ENCODE results near the gene C7. TPM values are rescaled to one million over a fixed set of nuclear protein-coding genes. Genes with fewer than 3 reads are reported as not detected.

C7 gene
- total RNA-seq, 2 donors from 2014 or later: 0.88 to 2.7 TPM

GRCh38 chr5:40991981-40992559 lies 82.8 kb downstream of the C7 start:
- H3K27me3 Mint-ChIP-seq (ENCODE audit: insufficient read depth): no peaks in the 10 kb centered on the region
- Histone ChIP-seq H3K4me3 (ENCODE audit: low read length) (no peak overlapping the region), H3K4me1 (ENCODE audit: control insufficient read depth, insufficient read depth, low read length) (no peaks in the 10 kb centered on the region), H3K27me3 (ENCODE audit: control insufficient read depth, insufficient read depth, low read length, poor library complexity, severe bottlenecking) (no peaks in the 10 kb centered on the region), H3K9me3 (ENCODE audit: control insufficient read depth, low read length) (peaks cover 5% of the 10 kb centered on the region), H3K27ac (ENCODE audit: low read depth, low read length) (no peak overlapping the region), H3K36me3 (ENCODE audit: control insufficient read depth, insufficient read depth, low read length) (no peaks in the 10 kb centered on the region), H3K9ac (ENCODE audit: extremely low read depth, low read length, poor library complexity, severe bottlenecking) (no peak overlapping the region)
- H3K9me3 Mint-ChIP-seq: peaks cover 2% of the 10 kb centered on the region
- H3K4me1 Mint-ChIP-seq: peaks cover under 1% of the 10 kb centered on the region
- TF ChIP-seq CTCF (conservative IDR thresholded peaks at IDR 0.05): no peak
- H3K36me3 Mint-ChIP-seq (ENCODE audit: low read depth): no peaks in the 10 kb centered on the region
- 50 to 69% methylated on average over 2 to 5 of the region's 5 CpGs for WGBS, 2 experiments (ENCODE audit: insufficient coverage in 1 of 2, insufficient read length in 1 of 2)
- no peak overlapping the region for H3K4me3 Mint-ChIP-seq
- H3K27ac Mint-ChIP-seq: no peak overlapping the region
- no peak for DNase-seq

DNA sequence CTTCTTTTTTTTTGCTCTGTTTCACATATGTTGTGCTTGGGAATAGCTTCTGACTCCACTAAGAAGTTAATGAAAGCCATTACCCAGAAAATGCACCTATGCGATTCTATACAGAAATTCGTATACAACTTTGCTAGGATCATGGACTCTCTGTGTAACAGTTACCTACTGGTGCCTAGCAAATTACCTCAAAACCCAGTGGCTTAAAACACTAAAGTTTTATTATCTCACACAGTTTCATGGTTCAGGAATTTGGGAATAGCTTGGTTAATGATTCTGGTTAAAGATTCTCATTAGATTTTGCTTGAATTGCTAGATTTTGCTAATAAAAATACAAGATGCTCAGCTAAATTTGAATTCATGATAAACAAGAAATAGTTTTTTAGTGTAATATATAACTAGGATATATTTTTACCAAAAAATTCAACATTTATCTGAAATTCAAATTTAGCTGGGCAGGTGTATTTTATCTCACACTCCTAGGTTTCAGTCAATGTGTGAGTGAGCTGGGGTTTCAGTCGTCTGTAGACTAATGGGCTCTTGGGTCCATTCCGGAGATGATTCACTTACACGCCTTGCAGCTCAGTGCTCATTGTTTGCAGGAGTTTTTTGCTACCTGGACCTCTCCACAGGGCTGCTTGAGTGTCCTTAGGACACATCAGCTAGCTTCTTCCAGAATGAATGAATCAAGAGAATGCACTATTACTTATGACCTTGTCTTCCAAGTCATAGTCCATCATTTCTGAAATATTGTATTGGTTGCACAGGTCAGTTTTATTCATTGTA lies 86.7 kb downstream of the C7 start:
- no peaks in the 10 kb centered on the region for H3K27me3 Mint-ChIP-seq (ENCODE audit: insufficient read depth)
- Histone ChIP-seq H3K9ac (ENCODE audit: extremely low read depth, low read length, poor library complexity, severe bottlenecking) (no peak overlapping the region), H3K27ac (ENCODE audit: low read depth, low read length) (no peak overlapping the region), H3K4me1 (ENCODE audit: control insufficient read depth, insufficient read depth, low read length) (no peaks in the 10 kb centered on the region), H3K4me3 (ENCODE audit: low read length) (no peak overlapping the region), H3K27me3 (ENCODE audit: control insufficient read depth, insufficient read depth, low read length, poor library complexity, severe bottlenecking) (no peaks in the 10 kb centered on the region), H3K36me3 (ENCODE audit: control insufficient read depth, insufficient read depth, low read length) (no peaks in the 10 kb centered on the region), H3K9me3 (ENCODE audit: control insufficient read depth, low read length) (no peaks in the 10 kb centered on the region)
- TF ChIP-seq CTCF (conservative IDR thresholded peaks at IDR 0.05): no peak
- H3K36me3 Mint-ChIP-seq (ENCODE audit: low read depth): no peaks in the 10 kb centered on the region
- DNase-seq: no peak
- WGBS, 2 experiments (ENCODE audit: insufficient coverage in 1 of 2, insufficient read length in 1 of 2): 87 to 98% methylated on average over 4 to 5 of the region's 5 CpGs
- no peak overlapping the region for H3K4me3 Mint-ChIP-seq
- H3K4me1 Mint-ChIP-seq: no peaks in the 10 kb centered on the region
- H3K27ac Mint-ChIP-seq: no peak overlapping the region
- H3K9me3 Mint-ChIP-seq: peaks cover 2% of the 10 kb centered on the region

DNA sequence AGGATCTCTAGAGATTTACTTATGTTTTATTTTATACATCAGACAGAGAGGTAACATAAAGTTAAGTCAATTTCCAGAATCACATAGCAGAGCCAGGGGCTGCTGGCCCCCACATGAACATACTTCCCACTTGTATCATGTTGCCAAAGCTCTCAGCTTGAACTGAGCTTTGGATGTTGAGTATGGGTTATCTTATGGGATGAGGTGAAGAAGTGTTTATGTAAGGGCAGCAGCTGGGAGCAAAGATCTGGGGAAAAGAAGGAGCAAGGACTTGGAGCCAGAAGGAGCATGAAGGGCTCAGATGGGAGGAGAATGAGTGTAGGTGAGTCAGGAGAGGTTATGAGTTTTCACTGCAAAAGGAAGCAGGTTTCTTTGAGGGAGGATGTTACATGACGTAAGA lies 89.8 kb downstream of the C7 start:
- Mint-ChIP-seq H3K36me3 (ENCODE audit: low read depth) (no peaks in the 10 kb centered on the region), H3K9me3 (no peaks in the 10 kb centered on the region), H3K27me3 (ENCODE audit: insufficient read depth) (no peaks in the 10 kb centered on the region), H3K27ac (no peak overlapping the region), H3K4me3 (no peak overlapping the region), H3K4me1 (no peaks in the 10 kb centered on the region)
- Histone ChIP-seq H3K4me1 (ENCODE audit: control insufficient read depth, insufficient read depth, low read length) (no peaks in the 10 kb centered on the region), H3K36me3 (ENCODE audit: control insufficient read depth, insufficient read depth, low read length) (no peaks in the 10 kb centered on the region), H3K9me3 (ENCODE audit: control insufficient read depth, low read length) (no peaks in the 10 kb centered on the region), H3K27me3 (ENCODE audit: control insufficient read depth, insufficient read depth, low read length, poor library complexity, severe bottlenecking) (no peaks in the 10 kb centered on the region), H3K27ac (ENCODE audit: low read depth, low read length) (no peak overlapping the region), H3K4me3 (ENCODE audit: low read length) (no peak overlapping the region), H3K9ac (ENCODE audit: extremely low read depth, low read length, poor library complexity, severe bottlenecking) (no peak overlapping the region)
- WGBS, 2 experiments (ENCODE audit: insufficient coverage in 1 of 2, insufficient read length in 1 of 2): 95% methylated on average over 1 of the region's 1 CpG; no CpG with 5 or more reads in 1 of the 2 experiments
- TF ChIP-seq CTCF (conservative IDR thresholded peaks at IDR 0.05): no peak
- DNase-seq: no peak
